Epidermal melanocyte (primary cell): ENCODE results near the gene ABRAXAS1.

Source experiments
- DNase-seq: peaks from one replicate; pipeline ENCODE4 v3.0.0; 2011; ENCODE audit warnings: low spot score; ENCODE audit not compliant: insufficient read length

Gene ABRAXAS1

DNA sequence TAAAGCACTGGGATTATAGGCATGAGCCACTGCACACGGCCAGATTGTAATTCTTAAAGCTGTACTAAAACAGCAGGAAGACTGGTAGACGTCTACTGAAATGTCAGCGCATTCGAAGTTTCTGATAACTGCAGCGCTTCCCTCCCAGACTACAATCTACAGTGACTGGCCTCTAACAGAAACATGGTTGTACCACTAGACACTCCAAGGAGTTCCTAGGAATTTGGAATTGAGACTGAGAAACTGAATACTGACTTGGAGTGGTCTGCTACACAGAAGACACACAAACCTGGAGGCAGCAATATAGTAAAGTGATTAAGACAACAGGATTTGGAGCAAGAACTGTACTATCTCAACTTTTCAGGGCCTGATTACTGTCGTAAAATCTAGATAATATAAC is 30.2 kb downstream of the ABRAXAS1 start:
- no peak for DNase-seq

- DNase-seq: no peak
Observed at GRCh38 chr4:83449009-83449408, 35.9 kb downstream of the ABRAXAS1 start.

DNA sequence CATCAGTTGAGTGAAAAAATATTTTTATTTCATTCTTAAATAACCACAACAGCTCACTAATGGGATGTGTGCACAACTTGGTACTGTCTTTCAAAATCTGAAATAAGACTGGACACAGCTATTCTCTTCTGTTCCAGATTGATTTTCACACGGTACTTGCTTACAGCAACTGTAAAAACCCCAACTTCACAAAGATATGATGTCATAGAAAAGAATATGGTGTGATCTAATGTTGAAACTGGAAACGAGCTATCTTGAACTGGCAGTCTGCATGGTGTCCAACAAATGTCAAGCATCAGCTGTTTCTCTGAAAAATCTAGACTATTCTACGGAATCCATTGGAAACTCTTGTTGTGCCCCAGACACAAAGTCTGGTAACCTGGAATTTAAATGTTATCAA is 44.0 kb downstream of the ABRAXAS1 start:
- no peak for DNase-seq

DNA sequence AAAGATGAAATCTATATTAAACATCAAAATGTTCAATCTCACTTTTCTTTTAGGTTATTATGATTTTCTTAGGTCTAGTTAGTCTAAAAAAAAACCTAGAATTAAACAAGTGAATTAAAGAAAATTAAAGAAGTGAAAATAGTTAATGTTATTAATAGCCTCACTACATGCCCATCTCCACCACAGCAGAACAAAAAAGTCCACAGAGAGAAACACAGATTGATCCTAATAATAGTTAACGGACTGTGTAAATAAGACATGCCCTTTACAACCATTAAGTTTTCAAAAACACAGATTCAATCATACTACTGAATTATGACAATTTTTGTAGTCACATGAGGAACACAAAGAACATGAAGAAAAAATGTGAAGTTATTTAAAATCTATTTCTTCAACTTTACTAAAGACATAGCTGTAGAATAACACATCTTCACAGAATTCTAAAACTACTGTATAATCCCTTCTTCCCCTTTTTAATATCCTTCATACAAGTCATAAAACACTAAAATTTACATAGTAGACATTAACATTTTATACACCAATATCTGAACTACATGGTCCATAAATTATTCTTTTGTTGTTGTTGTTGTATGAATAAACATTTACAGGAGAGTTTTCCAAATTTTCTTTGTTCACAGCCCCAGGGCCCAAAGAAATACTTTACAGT is 44.6 kb downstream of the ABRAXAS1 start:
- no peak for DNase-seq

- DNase-seq: no peak
Observed at GRCh38 chr4:83438719-83439118, 46.2 kb downstream of the ABRAXAS1 start.

DNA sequence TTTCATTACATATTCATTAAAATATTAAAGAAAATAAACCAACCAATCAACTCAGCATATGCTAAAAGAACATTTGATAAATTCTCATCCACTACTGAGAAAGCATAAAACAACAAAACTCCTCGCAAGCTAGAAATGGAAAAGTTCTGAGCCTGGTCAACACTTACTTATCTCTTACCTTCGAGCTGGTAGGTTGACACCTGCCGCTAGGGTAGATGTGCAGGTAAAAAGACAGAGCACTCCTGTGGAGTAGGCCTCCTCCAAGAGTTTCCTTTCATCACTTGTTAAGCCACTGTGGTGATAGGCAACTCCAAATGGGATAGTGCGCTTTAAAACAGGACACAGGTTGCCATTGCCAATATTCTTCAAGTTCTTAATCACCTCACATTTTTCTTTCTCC is 48.2 kb downstream of the ABRAXAS1 start:
- no peak for DNase-seq

DNA sequence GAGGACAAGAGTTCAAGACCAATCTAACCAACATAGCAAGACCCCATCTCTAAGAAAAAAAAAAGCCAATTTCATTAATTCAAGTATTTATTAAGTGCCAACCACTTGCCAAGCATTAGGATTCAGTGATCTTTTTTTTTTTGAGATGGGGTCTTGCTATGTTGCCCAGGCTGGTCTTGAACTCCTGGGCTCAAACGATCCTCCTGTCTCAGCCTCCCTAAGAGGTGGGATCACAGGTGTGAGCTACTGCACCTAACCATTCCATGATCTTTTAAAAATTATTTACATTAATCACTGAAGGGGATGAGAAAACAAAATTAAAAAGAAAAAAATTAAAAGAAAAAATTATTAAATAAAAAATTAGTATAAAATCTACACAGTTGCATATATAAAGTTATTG is 53.7 kb downstream of the ABRAXAS1 start:
- DNase-seq: no peak

DNA sequence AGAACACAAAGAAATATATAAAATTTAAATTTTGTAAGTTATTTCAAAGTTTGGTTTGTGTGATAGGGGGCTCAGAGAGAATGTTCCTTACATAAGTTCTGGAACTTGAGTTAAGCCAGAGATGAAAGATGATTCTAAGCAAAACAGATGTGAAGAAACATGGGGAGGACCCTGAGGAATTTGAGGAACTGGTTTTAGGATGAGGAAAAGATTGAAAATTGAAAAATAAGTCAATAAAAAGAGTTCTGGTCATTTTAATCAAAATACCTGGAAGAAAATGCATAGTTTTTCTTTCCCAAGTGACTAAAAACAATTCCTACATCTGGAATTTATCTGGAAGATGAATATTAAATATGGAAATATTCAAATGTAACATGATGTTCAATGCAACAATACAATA is 66.7 kb downstream of the ABRAXAS1 start:
- no peak for DNase-seq

DNA sequence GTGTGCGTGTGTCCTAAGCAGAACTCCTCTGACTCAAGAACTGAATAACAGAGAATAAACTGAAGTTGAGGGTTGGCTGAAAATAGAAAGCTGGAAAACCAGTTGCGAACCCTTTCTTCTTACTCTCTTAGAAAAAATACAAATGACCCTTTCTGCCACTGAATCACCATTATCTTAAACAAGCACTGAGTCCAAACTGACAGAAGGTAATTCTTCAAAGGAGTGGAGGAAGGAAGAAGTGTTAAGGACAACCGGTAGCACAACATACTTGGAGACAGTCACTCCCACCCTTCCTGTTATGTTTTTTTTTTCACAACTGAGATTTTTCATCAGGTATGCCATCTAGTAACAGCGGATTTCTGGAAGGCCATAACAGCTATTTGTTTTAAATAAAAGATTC is 67.3 kb downstream of the ABRAXAS1 start:
- DNase-seq: no peak

- no peak for DNase-seq
Observed at GRCh38 chr4:83413676-83414075, 71.2 kb downstream of the ABRAXAS1 start.
